GM13976 (cell line): Measurements from ENCODE around the gene TNFAIP2.

ENCODE experiments used
- DNase-seq: peaks from one replicate; pipeline ENCODE4 v3.0.0; 2012; ENCODE audit warnings: low spot score
- CTCF ChIP-seq: IDR thresholded peaks from 2 replicates; pipeline ENCODE4 v1.5.1; 2012; ENCODE audit warnings: borderline replicate concordance, mild to moderate bottlenecking; ENCODE audit not compliant: insufficient read depth; ENCODE audit errors: extremely low read depth, missing control alignments, control extremely low read depth
- in situ Hi-C: fragments of 300-500 bp; cut with MboI; formaldehyde crosslinking; loops from one replicate; pipeline ENCODE4 v1.12.0; 2022; ENCODE audit warnings: low sequenced_read_pairs, mixed read lengths, inconsistent platforms; ENCODE audit not compliant: unreplicated experiment

The TNFAIP2 gene

GRCh38 chr14:103180331-103180730 is 57.1 kb downstream of the TNFAIP2 start:
- in situ Hi-C loops, result no loop called here
- no peak for DNase-seq
- no peak for TF ChIP-seq CTCF

- no peak for DNase-seq
- in situ Hi-C loops, result no loop called here
- TF ChIP-seq CTCF, result no peak
Measured at GRCh38 chr14:103184046-103184445, 60.8 kb downstream of the TNFAIP2 start.

GRCh38 chr14:103185051-103186029 is 62.1 kb downstream of the TNFAIP2 start:
- in situ Hi-C loops, result loop anchor here (5.0 kb wide), 1 partner anchor 78 kb away; no protein-coding TSS in a partner anchor
- peak; percentile 62 for DNase-seq
- peak; percentile 9 for TF ChIP-seq CTCF

- in situ Hi-C loops, result loop anchor here (5.0 kb wide), 1 partner anchor 79 kb away; no protein-coding TSS in a partner anchor
- TF ChIP-seq CTCF, result no peak
- no peak for DNase-seq
Measured at GRCh38 chr14:103186241-103186822, 63.1 kb downstream of the TNFAIP2 start.
